GM19438 (cell line): ENCODE results near the gene EIF2D.
"Not testable (repeated sequence)": the region's sequence is repeated elsewhere in the genome, so short reads cannot be mapped to it uniquely, and the experiment has no call there.

Experiments used
- ATAC-seq: cut with Tn5 transposase; IDR thresholded peaks from one replicate; pipeline ENCODE4 v1.9.1; 2021; ENCODE audit warnings: low read depth; ENCODE audit not compliant: unreplicated experiment

The EIF2D gene

GRCh38 chr1:206589206-206589605 is 23.1 kb downstream of the EIF2D start:
- ATAC-seq, result no peak

DNA sequence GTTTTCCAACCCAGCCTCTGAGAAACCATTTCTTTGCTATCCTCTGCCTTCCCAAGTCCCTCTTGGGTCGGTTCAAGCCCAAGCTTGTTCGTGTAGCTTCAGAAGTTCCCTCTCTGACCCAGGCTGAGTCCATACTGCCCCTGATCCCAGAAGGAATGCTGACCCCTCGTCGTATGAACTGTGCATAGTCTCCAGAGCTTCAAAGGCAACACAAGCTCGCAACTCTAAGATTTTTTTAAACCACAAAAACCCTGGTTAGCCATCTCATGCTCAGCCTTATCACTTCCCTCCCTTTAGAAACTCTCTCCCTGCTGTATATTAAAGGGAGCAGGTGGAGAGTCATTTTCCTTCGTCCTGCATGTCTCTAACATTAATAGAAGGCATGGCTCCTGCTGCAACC is 23.8 kb downstream of the EIF2D start:
- no peak for ATAC-seq

DNA sequence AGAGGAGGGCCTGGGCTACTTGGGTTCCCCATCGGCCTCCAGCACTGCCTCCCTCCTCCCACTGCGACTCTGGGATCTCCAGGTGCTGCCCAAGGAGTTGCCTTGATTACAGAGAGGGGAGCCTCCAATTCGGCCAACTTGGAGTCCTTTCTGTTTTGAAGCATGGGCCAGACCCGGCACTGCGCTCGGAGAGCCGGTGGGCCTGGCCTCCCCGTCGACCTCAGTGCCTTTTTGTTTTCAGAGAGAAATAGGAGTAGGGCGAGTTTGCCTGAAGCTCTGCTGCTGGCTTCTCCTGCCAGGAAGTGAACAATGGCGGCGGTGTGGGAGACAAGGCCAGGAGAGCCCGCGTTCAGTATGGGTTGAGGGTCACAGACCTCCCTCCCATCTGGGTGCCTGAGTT is 24.4 kb downstream of the EIF2D start:
- no peak for ATAC-seq

DNA sequence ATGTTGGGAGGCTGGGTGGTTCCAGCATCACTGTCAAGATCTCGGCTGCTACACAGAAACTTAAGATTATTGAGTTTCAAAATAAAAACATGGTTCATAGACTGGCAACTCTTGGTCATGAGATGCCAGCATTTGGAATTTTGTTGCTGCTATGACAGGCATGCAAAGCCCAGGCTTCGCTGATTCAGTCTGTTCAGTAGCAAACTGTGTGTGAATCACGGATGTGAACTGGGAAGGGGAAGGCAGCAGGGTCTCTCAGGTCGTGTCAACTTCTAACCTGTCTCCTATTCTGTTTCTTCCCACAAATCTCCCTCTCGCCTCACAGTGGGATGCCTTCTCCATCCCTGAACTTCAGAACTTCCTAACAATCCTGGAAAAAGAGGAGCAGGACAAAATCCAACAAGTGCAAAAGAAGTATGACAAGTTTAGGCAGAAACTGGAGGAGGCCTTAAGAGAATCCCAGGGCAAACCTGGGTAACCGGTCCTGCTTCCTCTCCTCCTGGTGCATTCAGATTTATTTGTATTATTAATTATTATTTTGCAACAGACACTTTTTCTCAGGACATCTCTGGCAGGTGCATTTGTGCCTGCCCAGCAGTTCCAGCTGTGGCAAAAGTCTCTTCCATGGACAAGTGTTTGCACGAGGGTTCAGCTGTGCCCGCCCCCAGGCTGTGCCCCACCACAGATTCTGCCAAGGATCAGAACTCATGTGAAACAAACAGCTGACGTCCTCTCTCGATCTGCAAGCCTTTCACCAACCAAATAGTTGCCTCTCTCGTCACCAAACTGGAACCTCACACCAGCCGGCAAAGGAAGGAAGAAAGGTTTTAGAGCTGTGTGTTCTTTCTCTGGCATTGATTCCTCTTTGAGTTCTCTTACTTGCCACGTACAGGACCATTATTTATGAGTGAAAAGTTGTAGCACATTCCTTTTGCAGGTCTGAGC is 25.5 kb downstream of the EIF2D start:
- ATAC-seq, result no peak

DNA sequence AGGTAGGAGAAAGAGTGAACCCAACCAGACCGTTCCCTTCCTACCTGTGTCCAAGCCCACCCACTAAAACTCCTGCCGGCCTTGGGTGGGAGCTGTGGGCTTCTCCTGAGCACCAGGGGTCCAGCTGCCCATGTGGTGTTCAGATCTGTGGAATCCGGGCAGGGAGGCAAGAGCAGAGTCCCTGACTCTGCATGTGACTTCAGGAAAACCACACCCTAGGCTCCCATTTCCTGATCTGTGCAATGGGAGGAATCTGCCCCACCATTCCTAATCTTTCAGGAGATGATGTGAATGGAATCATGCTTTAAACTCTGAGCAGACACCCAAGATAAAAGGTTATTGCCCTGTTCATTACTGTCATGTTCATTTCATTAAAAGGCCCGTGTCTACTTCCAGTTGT is 27.6 kb downstream of the EIF2D start:
- ATAC-seq, result no peak

- ATAC-seq, result no peak
Measured at GRCh38 chr1:206583707-206584648, 28.3 kb downstream of the EIF2D start.

- no peak for ATAC-seq
Measured at GRCh38 chr1:206582971-206583706, 29.1 kb downstream of the EIF2D start.

- ATAC-seq, result no peak
Measured at GRCh38 chr1:206582537-206582936, 29.7 kb downstream of the EIF2D start.

GRCh38 chr1:206581571-206581981 is 30.7 kb downstream of the EIF2D start:
- ATAC-seq, result no peak

DNA sequence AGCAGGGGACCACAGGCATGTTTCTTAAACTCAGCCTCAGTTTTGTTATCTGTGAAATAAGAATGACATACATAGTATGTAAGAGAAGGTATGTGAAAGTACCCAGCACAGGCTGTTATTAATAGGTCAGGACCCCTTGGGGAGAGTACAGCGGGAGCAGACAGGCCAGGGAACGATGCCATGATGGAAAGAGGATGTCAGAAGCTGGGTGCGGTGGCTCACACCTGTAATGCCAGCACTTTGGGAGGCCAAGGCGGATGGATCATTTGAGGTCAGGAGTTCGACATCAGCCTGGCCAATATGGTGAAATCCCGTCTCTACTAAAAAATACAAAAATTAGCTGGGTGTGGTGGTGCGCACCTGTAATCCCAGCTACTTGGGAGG is 31.2 kb downstream of the EIF2D start:
- ATAC-seq, result not testable (repeated sequence)

DNA sequence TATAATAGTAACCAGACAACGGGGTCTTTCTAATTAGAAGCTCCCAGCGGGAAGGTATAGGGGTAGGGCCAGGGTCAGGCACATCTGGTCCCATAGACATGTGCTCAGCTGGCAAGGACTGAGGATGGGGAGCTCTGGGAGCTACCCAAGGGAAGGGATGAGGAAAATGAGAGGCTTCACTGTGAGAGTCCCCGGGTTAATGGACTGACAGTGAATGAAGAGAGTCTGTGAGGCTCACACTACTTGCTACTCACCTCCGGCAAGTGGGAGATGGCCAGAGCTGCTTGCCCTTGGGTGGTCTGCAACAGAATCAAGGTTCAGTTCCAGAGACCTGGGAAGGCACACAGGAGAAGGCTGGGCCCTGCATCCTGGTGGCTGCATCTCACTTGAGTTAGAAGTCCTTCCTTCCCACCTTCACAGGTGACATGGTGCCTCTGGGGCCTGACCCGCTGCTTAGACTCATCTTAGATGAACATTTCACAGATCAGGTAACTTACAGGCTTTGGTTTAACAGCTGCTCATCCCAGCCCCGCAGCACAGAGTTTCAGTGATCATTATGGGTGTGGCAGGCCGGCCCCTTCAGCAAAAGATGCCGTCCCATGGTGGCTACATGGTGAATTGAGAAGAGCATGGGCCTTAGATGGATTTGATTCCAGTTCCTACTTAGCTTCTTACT is 31.7 kb downstream of the EIF2D start:
- no peak for ATAC-seq

DNA sequence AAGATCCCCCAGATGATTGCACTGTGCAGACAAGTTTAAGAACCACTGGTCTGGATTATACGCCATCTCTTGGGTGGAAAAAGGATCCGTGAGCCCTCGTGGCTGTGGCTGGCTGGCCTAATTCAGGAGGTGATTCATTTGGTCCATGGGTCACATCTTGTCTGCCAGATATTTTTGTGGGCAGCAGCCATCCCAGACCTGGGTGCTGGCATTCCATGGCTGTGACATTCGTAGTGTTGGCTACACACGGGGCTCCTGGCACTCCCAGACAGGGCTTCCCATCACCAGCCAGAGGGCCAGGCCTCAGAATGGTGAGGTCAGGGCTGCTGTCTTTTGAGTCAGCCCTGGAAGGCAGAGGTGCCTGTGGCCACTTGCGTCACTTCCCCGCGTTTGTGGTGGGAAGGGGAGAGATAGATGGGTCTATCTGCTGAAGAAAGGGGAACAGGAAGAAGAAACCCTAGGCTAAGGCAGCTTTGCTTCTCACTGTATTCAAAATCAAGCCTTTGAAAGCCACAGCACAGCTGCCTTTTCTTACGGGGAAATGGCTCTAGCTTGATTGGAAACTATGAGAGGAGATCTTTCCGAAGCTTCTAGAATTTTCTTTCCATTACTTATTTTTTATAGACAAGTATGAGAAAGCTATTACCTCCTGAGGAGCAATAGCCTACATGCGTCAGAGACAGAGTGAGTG is 32.4 kb downstream of the EIF2D start:
- ATAC-seq, result peak; percentile 82

GRCh38 chr1:206578978-206579374 is 33.3 kb downstream of the EIF2D start:
- ATAC-seq, result no peak

GRCh38 chr1:206578068-206578977 is 33.9 kb downstream of the EIF2D start:
- no peak for ATAC-seq

DNA sequence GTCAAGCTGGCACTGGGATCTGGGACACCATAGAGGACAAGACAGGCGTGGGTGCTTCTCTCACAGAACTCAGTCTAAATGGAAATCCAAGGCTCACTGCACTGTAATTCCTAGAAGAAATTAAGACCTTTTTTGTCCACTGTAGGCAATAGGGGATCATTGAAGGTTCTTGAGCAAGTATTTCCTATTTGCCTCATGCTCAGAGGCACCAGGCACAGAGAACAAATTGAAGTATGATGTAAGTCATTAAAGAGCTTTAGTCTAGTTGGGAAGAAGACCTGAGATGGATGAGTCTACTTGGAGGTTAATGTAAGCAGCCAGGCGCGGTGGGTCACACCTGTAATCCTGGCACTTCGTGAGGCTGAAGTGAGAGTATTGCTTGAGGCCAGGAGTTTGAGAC is 34.6 kb downstream of the EIF2D start:
- no peak for ATAC-seq

DNA sequence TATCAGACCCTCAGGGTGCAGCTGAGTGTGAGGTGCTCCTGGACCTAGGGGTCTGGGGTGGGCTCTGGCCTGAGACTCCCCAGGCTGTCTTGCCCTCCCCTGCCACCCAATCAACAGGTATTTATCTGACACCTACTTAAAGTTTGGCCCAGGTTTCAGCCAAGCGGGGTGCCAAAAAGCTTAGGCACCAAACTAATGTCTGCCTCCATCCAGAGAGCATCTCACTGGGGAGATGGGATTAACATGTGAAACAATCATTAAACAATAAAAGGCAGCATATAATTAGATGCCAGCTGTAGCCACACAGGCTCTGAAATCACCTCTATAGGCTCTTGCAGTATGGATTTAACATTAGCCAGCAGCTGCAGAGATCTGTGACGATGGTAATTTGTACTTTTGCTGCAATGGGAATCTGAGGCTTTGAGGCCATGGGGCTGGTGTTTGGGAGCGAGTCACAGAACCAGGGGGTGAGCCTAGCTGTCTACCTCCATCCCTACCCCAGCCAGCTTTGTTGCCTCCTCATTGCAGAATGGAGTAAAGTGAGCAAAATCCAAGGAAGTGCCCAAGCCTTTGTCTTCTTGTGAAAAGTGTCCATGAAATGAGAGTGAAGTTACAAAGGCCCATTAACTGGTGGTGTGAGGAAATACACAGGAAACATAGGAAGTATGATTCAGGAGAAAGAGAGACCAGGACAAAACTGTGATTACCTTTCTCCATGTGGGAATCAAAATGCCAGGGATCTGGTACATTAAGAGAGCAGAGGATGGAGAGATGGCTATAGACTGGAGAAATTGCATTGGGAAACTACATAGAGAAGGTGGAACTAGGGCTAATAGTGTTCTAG is 36.1 kb downstream of the EIF2D start:
- ATAC-seq, result no peak

DNA sequence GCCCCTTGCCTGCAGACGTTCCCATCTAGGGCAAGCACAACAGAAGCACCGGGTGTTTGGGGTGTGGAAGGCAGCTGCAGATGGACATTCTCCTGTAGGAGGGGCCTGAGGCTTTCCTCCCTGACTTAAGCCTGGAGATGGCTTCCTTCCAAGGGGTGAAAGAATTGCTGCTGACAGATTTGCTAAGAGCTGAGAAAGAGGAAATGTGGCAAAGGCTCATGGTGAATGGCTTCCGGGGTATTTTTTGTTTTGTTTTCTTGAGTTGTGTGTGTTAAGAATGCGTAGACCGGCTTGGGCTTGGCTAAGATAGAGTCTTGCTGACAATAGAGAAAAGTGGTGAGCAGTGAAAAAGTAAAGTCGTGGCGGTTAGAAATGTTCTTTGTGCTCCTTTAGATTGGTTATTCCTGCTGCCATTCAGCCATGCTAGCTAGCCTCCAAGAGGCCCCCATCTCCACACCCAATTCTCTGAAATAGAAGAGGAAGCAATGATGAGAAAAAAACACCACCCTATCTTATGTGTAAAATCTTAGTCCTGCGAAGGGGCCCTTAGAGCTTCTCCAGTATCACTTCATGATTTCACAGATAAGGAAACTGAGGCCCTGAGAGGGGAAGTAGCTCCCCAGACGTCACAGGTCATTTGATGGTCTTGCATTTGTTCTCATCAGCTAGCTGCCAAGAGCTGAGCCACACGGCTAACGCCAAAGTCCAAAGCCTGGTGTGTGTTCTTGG is 36.9 kb downstream of the EIF2D start:
- no peak for ATAC-seq
